H9 (cell line): ENCODE data around the gene SAA1. TPM values are rescaled to one million over a fixed set of nuclear protein-coding genes. Genes with fewer than 3 reads are reported as not detected.

Experiments used
- DNase-seq: peaks from one replicate; pipeline ENCODE4 v3.0.0-alpha.2; 2017
- H2AFZ ChIP-seq: one replicate; pipeline ENCODE4 v1.6.1; 2013; ENCODE audit warnings: mild to moderate bottlenecking, low read length, control low read depth, moderate library complexity
- H2AK5ac ChIP-seq: 2 replicates; pipeline ENCODE4 v1.6.1; 2013; ENCODE audit warnings: low read length, control low read depth, mixed read lengths; ENCODE audit not compliant: insufficient read length
- H2BK120ac ChIP-seq: one replicate; pipeline ENCODE4 v1.6.1; 2013; ENCODE audit warnings: low read depth, mild to moderate bottlenecking, low read length, control low read depth, inconsistent platforms; ENCODE audit not compliant: poor library complexity, severe bottlenecking
- H2BK12ac ChIP-seq: 2 replicates; pipeline ENCODE4 v1.6.1; 2013; ENCODE audit warnings: low read length, control low read depth, mixed read lengths, low read depth; ENCODE audit not compliant: insufficient read length
- H2BK15ac ChIP-seq: 2 replicates; pipeline ENCODE4 v1.6.1; 2013; ENCODE audit warnings: low read depth, low read length, control low read depth
- H2BK20ac ChIP-seq: one replicate; pipeline ENCODE4 v1.6.1; 2013; ENCODE audit warnings: low read depth, mild to moderate bottlenecking, low read length, control low read depth, inconsistent platforms; ENCODE audit not compliant: poor library complexity, severe bottlenecking
- H2BK5ac ChIP-seq: 2 replicates; pipeline ENCODE4 v1.6.1; 2013; ENCODE audit warnings: low read length, control low read depth, mixed read lengths; ENCODE audit not compliant: insufficient read length
- H3K14ac ChIP-seq: 2 replicates; pipeline ENCODE4 v1.6.1; 2013; ENCODE audit warnings: low read length, control low read depth; ENCODE audit not compliant: insufficient read depth
- H3K18ac ChIP-seq: 2 replicates; pipeline ENCODE4 v1.6.1; 2013; ENCODE audit warnings: low read depth, mild to moderate bottlenecking, mixed read lengths, low read length, control low read depth; ENCODE audit not compliant: insufficient read length
- H3K23ac ChIP-seq: 2 replicates; pipeline ENCODE4 v1.6.1; 2013; ENCODE audit warnings: low read length, control low read depth, mixed read lengths, low read depth; ENCODE audit not compliant: insufficient read length
- H3K23me2 ChIP-seq: 2 replicates; pipeline ENCODE4 v1.6.1; 2013; ENCODE audit warnings: low read depth, mild to moderate bottlenecking, mixed read lengths, low read length, control low read depth; ENCODE audit not compliant: insufficient read length, poor library complexity, severe bottlenecking
- H3K27ac ChIP-seq: 2 replicates; pipeline ENCODE4 v1.5.1; 2013; ENCODE audit warnings: low read length, control low read depth, mixed read lengths, low read depth; ENCODE audit not compliant: insufficient read length
- H3K27me3 ChIP-seq: 2 replicates; pipeline ENCODE4 v1.6.1; 2013; ENCODE audit warnings: low read length, control low read depth, inconsistent platforms; ENCODE audit not compliant: insufficient read depth
- H3K4ac ChIP-seq: 2 replicates; pipeline ENCODE4 v1.6.1; 2013; ENCODE audit warnings: low read depth, mild to moderate bottlenecking, control low read depth, inconsistent platforms, low read length, moderate library complexity
- H3K4me1 ChIP-seq: 2 replicates; pipeline ENCODE4 v1.6.1; 2013; ENCODE audit warnings: low read length, control low read depth, inconsistent platforms; ENCODE audit not compliant: insufficient read depth
- H3K4me2 ChIP-seq: 2 replicates; pipeline ENCODE4 v1.6.1; 2013; ENCODE audit warnings: low read length, control low read depth, mixed read lengths; ENCODE audit not compliant: insufficient read length, insufficient read depth
- H3K56ac ChIP-seq: 2 replicates; pipeline ENCODE4 v1.6.1; 2013; ENCODE audit warnings: low read depth, mild to moderate bottlenecking, mixed read lengths, low read length, control low read depth; ENCODE audit not compliant: insufficient read length
- H3K79me1 ChIP-seq: 2 replicates; pipeline ENCODE4 v1.6.1; 2013; ENCODE audit warnings: low read depth, mild to moderate bottlenecking, moderate library complexity, low read length, control low read depth, inconsistent platforms; ENCODE audit not compliant: insufficient read depth, poor library complexity, severe bottlenecking
- H3K79me2 ChIP-seq: 2 replicates; pipeline ENCODE4 v1.6.1; 2013; ENCODE audit warnings: low read length, control low read depth, inconsistent platforms; ENCODE audit not compliant: insufficient read depth
- H3K9ac ChIP-seq: 2 replicates; pipeline ENCODE4 v1.6.1; 2013; ENCODE audit warnings: low read length, control low read depth, mixed read lengths; ENCODE audit not compliant: insufficient read length; ENCODE audit errors: extremely low read depth
- H3K9me3 ChIP-seq: one replicate; pipeline ENCODE4 v1.6.1; 2013; ENCODE audit warnings: low read depth, low read length, inconsistent platforms; ENCODE audit not compliant: control insufficient read depth
- H3T11ph ChIP-seq: one replicate; pipeline ENCODE4 v1.6.1; 2013; ENCODE audit warnings: mild to moderate bottlenecking, low read length, control low read depth, inconsistent platforms
- H4K20me1 ChIP-seq: one replicate; pipeline ENCODE4 v1.6.1; 2013; ENCODE audit not compliant: control insufficient read depth, insufficient read length, insufficient read depth
- H4K5ac ChIP-seq: 2 replicates; pipeline ENCODE4 v1.6.1; 2013; ENCODE audit warnings: low read depth, mild to moderate bottlenecking, mixed read lengths, low read length, control low read depth; ENCODE audit not compliant: insufficient read length
- H4K8ac ChIP-seq: replicated peaks from 2 replicates; pipeline ENCODE4 v1.6.1; 2013; ENCODE audit warnings: low read length, control low read depth, mixed read lengths, low read depth; ENCODE audit not compliant: insufficient read length
- H4K91ac ChIP-seq: 2 replicates; pipeline ENCODE4 v1.6.1; 2013; ENCODE audit warnings: low read depth, mild to moderate bottlenecking, moderate library complexity, mixed read lengths, low read length, control low read depth; ENCODE audit not compliant: insufficient read length
- H3K27ac Mint-ChIP-seq, 3 experiments: 2 replicates in 2 of 3; 3 replicates in 1 of 3; pipeline ENCODE4 v1.8.0; 2020 to 2021; ENCODE audit warnings: mixed read lengths in 3 of 3, mild to moderate bottlenecking in 1 of 3, moderate library complexity in 1 of 3
- H3K27me3 Mint-ChIP-seq: 2 replicates; pipeline ENCODE4 v1.8.0; 2021; ENCODE audit warnings: low read depth, mild to moderate bottlenecking, moderate library complexity, mixed read lengths
- H3K36me3 Mint-ChIP-seq, 3 experiments: 2 replicates in 2 of 3; 3 replicates in 1 of 3; pipeline ENCODE4 v1.8.0; 2020 to 2021; ENCODE audit warnings: low read depth in 3 of 3, mixed read lengths in 3 of 3; ENCODE audit not compliant: insufficient read depth in 1 of 3
- H3K4me1 Mint-ChIP-seq, 2 experiments: 2 replicates each; pipeline ENCODE4 v1.8.0; 2020; ENCODE audit warnings: mixed read lengths in 2 of 2
- H3K4me3 Mint-ChIP-seq, 2 experiments: 2 replicates in 1 of 2; 3 replicates in 1 of 2; pipeline ENCODE4 v1.8.0; 2020 to 2021; ENCODE audit warnings: mild to moderate bottlenecking in 2 of 2, mixed read lengths in 2 of 2, moderate library complexity in 1 of 2
- H3K9me3 Mint-ChIP-seq, 2 experiments: 2 replicates in 1 of 2; 3 replicates in 1 of 2; pipeline ENCODE4 v1.8.0; 2020; ENCODE audit warnings: mild to moderate bottlenecking in 2 of 2, mixed read lengths in 2 of 2, moderate library complexity in 1 of 2
- total RNA-seq: library from RNA; stranded (reverse); gene quantifications from 2 replicates; pipeline ENCODE4 v1.2.1, GENCODE V29; 2021
- TF ChIP-seq, protein P1 (sequence below): fragments of 200-600 bp; sonication (generic); conservative IDR thresholded peaks from 3 replicates; pipeline ENCODE4 v1.8.0; 2021; ENCODE audit warnings: antibody characterized with exemption, mild to moderate bottlenecking

SAA1 gene
- total RNA-seq, 1 experiment from 2014 or later: not detected

DNA sequence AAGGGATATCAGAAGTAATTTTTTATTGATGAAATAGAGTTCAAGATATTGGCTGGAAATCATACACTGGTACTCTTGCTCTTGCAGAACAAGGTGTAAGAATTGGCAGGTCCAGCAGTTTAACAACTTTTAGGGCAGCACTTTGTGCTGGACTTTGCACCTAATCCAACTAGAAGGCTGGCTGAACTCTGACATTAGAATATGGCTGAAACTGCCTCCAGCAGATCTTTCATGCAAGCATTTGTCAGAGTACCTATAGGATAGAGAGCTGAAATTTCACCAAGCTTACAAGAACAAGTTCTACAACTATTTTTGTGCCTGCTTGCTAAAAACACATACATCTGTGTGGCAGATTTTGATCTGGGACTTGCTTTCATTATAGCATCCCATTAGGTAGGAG lies 38.7 kb downstream of the SAA1 start:
- Histone ChIP-seq H2BK120ac (no peak overlapping the region), H3K27me3 (no peaks in the 10 kb centered on the region), H2AK5ac (no peak overlapping the region), H2AFZ (no peak overlapping the region), H3K79me2 (no peaks in the 10 kb centered on the region), H3K4me2 (no peak overlapping the region), H3K23ac (no peak overlapping the region), H4K5ac (no peak overlapping the region), H3K56ac (no peak overlapping the region), H4K20me1 (no peaks in the 10 kb centered on the region), H3K9ac (no peak overlapping the region), H3K18ac (no peak overlapping the region), H4K91ac (no peak overlapping the region), H3K9me3 (no peaks in the 10 kb centered on the region), H3K4me1 (no peaks in the 10 kb centered on the region), H2BK12ac (no peak overlapping the region), H3K4ac (no peak overlapping the region), H3T11ph (no peak overlapping the region), H2BK15ac (no peak overlapping the region), H2BK20ac (no peak overlapping the region), H4K8ac (no peak overlapping the region), H3K79me1 (no peaks in the 10 kb centered on the region), H3K27ac (no peak overlapping the region), H3K14ac (no peak overlapping the region), H2BK5ac (no peak overlapping the region), H3K23me2 (no peaks in the 10 kb centered on the region)
- no peak for DNase-seq
- H3K9me3 Mint-ChIP-seq: no peaks in the 10 kb centered on the region
- H3K27ac Mint-ChIP-seq: no peak overlapping the region
- no peak overlapping the region for H3K4me3 Mint-ChIP-seq
- no peaks in the 10 kb centered on the region for H3K4me1 Mint-ChIP-seq
- TF ChIP-seq, protein P1, sequence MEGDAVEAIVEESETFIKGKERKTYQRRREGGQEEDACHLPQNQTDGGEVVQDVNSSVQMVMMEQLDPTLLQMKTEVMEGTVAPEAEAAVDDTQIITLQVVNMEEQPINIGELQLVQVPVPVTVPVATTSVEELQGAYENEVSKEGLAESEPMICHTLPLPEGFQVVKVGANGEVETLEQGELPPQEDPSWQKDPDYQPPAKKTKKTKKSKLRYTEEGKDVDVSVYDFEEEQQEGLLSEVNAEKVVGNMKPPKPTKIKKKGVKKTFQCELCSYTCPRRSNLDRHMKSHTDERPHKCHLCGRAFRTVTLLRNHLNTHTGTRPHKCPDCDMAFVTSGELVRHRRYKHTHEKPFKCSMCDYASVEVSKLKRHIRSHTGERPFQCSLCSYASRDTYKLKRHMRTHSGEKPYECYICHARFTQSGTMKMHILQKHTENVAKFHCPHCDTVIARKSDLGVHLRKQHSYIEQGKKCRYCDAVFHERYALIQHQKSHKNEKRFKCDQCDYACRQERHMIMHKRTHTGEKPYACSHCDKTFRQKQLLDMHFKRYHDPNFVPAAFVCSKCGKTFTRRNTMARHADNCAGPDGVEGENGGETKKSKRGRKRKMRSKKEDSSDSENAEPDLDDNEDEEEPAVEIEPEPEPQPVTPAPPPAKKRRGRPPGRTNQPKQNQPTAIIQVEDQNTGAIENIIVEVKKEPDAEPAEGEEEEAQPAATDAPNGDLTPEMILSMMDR: no peak
- H3K36me3 Mint-ChIP-seq: peaks cover 9 to 75% (median 35%) of the 10 kb centered on the region in 3 experiments; a peak in 6 of 7 replicates
- H3K27me3 Mint-ChIP-seq: no peaks in the 10 kb centered on the region
